ENCODE results near the gene ZDHHC8.

The ZDHHC8 gene

DNA sequence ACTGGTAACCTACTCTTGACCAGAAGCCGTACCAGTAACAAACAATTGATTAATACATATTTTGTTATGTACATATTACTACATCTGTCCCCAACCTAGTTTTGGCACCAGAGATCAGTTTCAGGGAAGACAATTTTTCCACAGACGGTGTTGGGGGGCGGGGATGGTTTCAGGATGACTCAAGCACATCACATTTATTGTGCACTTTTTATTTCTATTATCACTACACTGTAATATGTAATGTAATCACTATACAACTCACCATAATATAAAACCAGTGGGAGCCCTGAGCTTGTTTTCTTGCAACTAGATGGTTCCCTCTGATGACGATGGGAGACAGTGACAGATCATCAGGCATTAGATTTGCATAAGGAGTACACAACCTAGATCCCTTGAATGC lies 36.1 kb upstream of the ZDHHC8 start:
- DNase-seq (ENCODE audit: low spot score) = no peak

DNA sequence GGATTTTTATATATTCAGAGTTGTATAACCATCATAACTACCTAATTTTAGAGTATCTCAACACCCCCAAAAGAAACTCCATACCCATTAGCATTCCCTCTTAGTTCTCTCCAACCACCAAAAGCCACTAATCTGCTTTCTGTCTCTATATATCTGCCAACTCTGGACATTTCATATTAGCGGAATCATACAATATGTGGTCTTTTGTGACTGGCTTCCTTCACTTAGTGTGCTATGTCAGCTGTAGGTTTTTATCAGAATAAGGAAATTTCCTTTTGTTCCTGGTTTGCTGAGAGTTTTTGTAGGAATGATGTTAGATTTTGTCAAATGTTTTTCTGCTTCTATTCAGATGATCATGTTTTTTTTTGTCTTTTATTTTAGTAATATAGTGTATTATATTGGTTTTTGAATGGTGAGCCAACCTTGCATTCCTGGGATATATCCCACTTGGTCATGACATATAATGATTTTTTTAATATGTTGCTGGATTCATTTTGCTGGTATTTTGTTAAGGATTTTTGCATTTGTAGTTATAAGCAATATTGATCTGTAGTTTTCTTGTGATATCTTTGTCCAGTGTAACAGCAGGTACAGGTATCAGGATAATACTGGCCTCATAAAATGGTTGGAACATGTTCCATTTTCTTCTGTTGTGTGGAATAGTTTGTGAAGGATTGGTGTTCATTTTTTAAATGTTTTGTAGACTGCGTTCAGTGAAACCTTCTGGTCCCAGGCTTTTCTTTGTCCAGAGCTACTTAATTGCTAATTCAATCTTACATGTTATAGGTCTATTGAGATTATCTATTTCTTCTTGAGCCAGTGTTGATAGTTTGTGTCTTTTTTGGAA lies 34.8 kb upstream of the ZDHHC8 start:
- no peak for DNase-seq (ENCODE audit: low spot score)

DNA sequence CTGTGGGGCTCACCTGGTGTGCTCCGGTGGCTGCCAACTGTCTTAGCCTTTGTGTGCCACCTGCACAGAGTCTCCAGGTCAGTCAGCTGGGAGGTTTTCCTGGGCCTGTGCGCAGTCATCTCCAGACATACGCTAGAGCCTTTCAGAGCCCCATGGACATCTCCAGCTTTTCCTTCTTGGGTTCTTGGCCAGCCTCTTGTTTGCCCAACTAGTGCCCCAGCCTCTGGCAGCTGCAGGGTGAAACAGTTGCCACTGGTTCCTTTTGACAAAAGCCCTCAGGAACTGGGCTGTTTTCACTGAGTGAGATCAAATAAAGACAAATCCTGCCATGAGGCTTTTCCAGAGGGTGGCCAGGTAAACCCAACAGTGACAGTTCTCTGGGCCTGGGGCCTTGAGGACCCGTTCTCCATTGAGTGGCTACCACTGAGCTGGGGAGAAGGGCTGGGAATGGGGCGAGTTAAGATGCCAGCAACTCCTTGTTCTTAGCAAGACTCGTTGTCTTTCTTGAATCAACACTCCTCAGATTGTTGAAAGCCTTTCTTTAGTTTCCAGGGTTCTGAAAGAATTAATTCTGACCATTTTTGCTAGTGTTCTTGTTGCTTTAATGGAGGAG lies 32.4 kb upstream of the ZDHHC8 start:
- DNase-seq (ENCODE audit: low spot score) = no peak

DNA sequence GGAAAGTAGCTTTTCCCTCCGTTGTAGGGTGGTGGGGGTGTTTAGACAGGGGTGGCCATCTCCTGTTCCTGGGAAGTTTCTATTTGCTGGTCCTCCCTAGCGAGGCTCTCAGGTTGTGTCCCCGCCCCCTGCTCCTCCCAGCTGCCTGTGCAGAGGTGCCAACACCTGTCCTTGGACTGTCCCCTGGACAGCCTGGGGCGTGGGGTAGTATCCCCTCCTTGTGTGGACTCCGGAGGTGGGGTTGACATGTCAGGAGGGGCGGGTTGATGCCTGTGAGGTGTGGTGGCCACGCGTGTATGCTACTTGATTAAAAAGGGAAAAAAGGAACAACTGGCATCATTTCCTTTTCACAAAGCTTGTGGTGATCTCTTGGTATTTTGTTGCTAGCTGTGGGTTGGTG lies 30.0 kb upstream of the ZDHHC8 start:
- no peak for DNase-seq (ENCODE audit: low spot score)

DNA sequence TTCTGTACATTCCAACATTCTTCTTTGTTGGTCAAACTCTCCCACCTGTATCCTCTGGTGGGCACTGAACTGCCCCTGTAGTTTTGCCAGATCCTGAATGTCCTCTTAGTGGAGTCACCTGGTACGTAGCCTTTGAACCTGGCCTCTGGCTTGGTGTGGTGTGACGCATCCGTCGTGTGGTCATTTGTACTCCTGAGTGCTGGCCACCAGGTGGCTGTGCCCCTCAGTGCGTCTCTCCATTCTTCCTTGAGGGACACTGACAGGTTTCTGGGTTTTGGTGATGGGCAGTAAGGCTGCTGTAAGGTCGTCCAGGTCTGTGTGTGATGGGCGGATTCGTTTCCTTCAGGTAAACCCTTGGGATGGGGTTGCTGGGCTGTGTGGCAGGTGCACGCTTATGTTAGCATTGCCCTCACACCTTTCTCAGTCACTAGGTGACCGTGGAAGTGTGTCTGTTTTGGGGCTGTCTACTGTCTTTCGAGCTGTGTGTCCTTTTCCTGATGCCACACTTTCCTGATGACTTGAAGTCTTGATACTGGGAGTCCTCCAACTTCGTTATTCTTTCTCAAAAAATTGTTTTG lies 29.3 kb upstream of the ZDHHC8 start:
- DNase-seq (ENCODE audit: low spot score) = no peak

DNA sequence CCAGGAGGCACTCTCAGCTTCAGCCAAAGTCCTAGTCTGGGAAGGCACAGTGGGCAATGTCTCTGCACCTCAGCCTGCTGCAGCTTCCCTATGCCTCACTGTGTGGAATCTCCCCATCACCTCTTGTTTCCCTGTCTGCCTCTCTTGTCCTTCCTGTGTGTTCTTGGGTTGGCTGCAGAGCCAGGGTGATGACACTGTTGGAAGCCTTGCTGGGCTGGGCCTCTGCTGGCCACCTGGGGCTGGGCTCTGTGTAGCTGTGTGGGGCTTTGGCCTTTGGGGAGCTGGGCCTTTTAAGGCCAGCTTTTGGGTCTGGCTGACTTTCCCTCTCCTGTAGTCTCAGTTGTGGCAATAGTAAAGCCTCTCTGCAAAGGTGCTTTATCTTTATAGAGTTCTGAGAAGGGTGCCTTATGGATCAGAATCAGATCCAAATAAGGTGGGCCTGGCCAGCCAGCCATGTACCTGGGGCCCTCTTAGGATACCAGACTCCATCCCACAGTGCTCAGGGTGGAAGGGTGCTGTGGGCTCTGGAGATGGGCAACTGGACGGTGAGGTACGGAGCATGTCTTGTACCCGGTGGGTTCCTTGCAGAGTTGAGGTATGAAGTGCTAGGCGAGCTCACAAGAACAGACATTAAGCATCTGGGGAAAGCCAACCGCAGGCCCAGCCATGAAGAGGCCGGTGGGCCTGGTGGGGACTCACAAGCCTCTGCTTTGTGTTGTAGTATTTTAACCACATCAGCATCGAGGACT lies 26.0 kb upstream of the ZDHHC8 start:
- DNase-seq (ENCODE audit: low spot score) = no peak

DNA sequence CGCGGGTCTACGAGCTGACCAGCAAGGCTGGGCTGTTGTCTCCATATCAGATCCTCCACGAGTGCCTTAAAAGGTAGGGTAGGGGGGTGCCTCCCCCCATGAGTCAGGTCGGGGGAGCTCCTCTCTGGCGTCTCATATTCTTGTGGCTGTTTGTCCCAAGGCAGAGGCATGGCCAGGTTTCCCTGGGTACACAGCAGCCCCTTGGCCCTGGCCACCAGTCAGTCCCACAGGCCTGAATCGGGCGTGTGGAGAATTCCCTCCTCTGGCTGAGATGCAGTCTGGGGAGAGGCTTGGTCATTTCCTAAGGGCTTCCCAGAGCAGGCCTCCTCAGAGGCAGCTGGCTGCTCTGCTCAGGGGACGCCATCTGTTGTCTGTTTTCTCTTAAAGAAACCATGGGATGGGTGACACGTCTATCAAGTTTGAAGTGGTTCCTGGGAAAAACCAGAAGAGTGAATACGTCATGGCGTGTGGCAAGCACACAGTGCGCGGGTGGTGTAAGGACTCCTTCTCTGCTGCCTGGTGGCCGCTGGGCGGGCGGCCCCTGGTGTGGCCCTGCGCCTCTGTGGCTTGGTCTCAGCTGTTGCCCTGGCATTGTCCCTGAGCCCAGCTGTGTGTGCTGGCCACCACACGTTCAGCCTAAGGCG lies 25.3 kb upstream of the ZDHHC8 start:
- no peak for DNase-seq (ENCODE audit: low spot score)

DNA sequence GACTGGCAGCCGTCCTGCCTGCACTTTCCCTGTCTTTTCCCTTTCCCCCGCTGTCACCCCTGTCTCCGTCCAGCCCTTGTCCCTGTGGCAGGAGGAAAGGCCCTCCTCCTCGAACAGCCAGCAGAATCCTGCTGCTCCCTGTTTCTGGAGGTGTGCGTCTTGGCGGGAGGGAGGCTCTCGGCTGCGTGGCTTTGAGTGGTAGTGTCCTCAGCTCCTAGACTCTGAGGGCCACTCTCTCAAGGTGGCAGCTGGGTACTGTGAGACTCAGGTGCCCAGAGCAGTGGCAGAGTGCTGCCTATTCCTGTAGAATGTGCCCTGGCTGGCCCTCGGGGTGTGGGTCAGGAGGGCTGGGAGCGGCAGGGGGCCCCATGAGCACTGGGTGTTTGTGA lies 24.8 kb upstream of the ZDHHC8 start:
- no peak for DNase-seq (ENCODE audit: low spot score)

DNA sequence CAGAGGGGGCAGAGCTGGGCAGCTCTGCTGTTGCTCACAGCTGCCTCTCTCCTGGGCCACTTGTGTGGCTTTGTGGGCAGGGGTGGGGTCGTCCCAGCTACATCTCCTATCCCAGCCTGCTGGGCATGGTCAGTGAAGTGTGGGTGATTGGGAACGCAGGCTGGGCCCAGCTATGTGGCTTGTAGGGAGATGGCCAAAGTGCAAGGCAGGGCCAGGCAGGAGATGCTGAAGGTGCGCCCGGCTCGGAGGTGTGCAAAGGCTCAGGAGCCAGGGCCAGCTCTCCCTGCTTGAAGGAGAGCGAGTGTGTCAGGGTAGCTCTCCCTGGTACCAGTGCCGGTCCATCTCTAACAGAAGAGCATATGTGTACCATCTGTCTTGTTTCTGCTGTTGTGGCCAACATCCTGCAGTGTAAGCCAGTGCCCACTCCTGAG lies 24.1 kb upstream of the ZDHHC8 start:
- DNase-seq (ENCODE audit: low spot score) = no peak

DNA sequence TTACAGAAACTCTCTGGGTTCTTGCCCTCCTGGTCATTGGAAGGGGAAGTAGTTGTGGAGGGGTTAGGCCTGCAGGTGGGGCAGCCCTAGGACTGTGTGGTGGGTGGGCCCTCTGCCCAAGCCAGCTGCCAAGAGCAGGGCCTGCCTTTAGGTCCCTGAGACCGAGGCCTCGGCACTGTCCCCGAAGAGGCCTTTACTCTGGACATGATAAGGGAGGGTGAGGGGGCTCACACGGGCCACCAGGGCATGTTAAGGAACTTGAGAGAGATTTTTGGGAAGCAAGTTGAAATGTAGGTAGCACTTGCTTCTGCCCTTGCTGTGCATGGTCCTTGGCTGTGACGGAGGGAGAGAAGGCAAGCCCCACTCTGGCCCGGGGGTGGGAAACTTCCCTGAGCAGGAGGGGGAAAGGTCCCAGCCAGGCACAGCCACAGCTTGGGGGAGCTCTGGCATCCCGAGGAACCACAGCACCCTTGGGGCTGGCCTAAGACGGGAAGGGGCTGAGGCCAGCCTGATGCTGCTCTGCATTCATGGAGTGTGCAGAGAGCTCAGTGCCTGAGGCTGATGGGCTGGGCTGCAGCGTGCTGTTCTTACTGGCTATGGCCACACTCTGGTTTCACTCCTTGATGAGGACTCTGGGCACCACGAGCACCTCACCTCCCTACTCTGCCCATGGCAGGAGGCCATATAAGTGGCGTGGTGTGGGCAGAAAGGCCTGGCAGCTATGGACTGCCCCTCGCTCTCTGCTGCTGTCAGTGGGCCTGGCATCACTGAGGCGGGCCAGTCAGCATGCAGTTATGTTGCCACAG lies 23.4 kb upstream of the ZDHHC8 start:
- DNase-seq (ENCODE audit: low spot score) = no peak

DNA sequence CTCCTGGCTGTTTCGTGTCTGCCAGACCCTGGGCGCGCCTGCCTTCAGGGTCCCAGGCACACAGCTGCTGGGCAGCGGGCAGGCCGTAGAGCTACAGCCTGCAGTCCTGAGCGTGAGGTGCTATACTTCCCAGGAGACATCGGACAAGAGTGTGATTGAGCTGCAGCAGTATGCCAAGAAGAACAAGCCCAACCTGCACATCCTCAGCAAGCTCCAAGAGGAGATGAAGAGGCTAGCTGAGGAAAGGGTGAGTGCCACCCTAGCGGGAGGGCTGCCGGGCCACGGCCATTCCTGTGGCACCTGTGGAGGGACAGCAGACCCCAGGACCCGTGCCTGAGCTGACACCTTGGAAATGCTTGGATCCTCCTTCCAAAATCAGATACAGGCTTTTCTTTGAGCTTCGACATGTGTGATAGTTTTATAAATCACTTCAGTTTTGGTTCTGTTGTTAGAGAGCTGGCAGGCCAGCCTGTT lies 22.8 kb upstream of the ZDHHC8 start:
- no peak for DNase-seq (ENCODE audit: low spot score)

DNA sequence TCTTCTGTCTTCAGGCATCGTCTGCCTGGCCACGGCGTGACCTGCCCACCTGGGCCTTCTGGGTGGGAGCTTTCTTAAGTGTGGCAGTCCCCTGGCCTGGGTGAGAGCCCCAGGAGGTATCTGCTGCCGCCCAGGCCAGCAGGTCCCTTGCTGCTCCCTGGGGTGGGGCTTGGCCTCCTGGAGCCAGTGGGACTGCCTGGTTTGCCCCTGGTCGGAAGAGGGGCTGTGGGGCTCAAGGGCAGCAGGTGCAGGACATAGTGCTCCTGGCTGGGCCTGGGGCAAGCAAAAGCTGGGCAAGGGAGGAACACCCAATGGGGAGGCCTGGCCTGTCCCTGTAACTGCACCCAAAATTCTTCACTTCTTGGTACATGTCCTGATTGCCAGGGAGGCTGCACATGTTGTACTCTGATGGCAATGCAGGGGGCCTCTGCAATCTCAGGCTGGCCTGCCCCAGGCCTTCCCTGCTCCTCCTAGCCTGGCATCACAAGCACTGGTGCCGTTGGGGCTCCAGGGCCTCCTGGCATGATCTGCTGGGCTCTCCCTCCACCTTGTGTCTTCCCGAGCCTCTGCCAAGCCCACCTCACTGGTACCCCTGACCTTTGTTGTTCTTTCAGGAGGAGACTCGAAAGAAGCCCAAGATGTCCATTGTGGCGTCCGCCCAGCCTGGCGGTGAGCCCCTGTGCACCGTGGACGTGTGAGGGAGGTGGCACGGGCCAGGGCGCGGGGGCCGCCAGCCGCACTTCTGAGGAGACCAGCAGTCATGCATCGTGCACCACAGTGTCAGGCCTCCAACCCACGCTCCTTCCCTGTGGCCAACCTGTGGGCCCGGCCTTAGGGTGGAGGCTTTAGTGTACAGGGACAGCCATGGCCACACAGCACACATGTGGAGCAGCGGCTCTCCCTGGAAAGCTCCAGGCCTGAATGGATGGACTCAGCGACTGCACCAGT lies 21.9 kb upstream of the ZDHHC8 start:
- no peak for DNase-seq (ENCODE audit: low spot score)

DNA sequence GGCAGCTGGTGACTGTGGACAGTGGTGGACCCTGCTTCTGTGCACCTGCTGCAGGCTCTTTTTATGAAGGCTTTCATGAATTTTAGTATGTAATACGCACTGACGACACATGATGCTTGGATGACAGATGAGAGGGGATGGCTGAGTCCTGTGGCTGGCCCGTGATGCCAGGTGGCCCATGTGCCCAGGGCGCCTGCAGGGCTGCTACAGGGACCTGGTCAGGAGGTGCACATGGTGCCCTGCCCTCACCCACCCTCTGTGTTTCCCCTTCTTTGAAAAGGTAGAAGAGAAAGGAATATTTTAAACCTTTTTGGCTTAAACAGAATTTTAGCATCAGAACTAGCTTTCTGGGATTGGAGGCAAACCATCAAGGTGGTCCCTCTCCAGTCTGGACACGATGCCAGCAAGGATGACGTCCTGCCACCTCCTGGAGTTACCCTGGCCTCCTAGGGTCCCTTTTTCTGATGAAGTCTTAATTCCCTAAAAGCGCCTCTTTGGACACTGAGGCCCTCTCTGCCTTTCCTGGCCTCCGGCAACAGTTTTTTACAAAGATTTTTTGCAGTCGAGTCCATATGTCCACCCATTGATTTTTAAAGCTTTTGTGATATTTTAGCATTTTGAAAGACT lies 21.1 kb upstream of the ZDHHC8 start:
- DNase-seq (ENCODE audit: low spot score) = no peak

DNA sequence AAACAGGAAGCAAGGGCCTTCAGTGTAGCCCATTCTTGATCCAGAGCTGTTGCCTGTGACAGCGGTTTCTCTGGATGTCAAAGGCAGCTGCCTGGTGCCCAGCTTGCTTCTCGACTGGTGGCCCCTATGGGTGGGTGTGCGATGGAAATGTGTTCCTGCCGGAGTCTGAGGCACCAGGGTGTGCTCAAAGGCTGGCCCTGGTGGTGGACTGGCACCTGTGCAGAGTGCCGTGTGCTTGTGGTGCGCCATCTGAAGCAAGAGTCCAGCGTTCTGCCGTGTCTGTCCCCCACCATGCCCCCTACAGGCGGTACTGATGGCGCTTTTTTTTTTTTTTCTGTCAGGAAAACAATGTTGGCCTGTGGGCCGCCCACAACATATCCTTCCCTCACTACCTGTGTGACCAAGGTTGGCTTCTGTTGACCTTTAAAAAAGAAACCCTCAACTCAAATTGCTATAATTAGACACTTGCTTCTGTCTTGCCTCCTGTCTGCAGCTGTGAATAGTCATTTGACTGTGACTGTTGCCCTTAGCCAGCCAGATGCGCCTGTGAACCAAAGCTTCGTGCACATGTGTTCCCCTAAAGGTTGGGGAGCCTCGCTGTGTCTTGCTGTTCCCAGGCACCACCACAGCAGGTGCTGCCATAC lies 20.4 kb upstream of the ZDHHC8 start:
- DNase-seq (ENCODE audit: low spot score) = peak; percentile 17

DNA sequence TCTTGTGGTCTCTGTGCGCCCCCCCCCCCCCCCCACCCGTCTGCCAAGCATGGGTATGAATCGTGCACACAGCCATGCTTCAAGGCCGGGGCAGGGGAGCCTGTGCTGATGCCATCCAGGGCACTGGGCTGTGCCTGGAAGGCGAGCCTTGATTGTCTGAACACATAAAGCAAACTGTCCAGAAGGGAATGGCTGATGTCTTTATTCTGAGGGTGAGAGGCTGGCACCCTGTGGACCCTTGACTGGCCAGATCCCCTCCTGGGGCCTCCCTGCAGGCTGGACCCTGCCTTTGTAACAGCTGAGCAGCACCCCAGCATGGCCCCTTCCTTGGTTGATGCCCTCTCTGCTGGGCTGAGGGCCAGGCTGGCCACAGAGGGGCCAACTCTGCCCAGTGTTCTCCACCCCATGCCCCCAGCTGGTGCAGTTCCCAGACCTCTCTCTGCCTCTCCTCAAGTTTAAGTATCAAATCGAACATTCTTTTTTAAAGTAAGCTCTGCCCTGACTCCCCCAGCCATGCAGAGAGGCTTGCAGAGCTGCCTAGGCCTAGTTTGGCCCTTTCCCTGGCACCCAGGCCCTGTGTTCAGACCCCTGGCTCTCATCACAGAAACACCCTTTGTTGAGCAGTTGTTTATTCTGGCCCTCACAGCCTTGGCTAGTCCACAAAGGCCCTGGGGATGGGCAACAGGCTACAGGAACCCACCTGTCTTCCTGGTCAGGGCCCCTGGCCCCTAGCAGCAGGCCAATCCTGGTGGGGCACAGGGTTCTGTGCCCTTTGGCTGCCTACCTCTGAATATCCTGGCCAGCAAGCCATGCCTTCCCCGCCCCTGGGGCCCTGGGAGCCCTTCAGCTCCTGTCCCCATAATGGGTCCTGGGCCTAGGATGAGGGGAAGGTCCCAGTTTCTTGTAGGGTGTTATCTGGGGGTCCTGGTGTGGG lies 19.6 kb upstream of the ZDHHC8 start:
- no peak for DNase-seq (ENCODE audit: low spot score)

DNA sequence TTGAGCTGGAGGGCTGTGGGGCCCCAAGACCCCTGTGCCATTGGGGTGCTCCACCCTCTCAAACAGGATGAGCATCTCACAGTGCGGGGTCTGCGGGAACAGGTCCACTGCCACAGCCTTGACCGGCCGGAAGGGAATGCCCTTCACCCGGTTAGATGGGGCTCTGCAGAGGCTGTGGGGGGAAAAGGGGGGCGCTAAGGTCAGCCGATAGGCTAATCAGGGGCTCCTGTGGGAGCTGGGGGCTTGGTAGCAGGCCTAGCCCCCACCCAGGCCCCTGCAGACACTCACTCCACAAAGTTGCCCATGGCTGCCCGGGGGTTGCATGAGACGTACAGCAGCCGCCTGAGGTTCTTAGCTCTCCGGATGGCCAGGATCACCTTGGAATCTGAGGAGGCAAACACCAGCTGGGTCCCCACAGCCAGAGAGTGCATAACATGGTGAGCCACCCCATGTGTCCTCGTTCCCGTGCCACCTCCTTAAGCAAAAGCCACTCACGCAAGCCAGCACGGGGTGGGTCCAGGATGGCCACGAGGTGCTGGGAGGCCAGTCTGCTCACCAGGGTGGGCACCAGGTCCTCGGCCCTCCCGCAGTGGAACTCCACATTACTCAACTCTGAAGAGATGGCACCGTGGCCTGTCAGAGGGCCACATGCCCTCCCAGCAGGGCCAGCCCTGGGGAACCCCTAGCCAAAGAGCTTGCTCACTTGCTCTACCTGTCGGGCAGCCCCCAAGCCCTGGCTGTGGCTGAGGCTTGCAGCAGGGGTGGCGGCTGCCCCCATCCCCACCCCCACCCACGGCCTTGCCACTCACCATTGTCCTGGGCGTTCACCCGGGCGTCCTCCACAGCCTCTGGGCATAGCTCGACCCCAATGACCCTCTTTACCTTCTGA lies 18.7 kb upstream of the ZDHHC8 start:
- no peak for DNase-seq (ENCODE audit: low spot score)

Data from AG08395 (cell line).